ENCODE results near the gene UNC5B. TPM values are rescaled to one million over a fixed set of nuclear protein-coding genes. Genes with fewer than 3 reads are reported as not detected.

UNC5B gene
- total and polyA plus RNA-seq, 12 donors, result 2.0 to 27.0 (median 8.8) TPM

DNA sequence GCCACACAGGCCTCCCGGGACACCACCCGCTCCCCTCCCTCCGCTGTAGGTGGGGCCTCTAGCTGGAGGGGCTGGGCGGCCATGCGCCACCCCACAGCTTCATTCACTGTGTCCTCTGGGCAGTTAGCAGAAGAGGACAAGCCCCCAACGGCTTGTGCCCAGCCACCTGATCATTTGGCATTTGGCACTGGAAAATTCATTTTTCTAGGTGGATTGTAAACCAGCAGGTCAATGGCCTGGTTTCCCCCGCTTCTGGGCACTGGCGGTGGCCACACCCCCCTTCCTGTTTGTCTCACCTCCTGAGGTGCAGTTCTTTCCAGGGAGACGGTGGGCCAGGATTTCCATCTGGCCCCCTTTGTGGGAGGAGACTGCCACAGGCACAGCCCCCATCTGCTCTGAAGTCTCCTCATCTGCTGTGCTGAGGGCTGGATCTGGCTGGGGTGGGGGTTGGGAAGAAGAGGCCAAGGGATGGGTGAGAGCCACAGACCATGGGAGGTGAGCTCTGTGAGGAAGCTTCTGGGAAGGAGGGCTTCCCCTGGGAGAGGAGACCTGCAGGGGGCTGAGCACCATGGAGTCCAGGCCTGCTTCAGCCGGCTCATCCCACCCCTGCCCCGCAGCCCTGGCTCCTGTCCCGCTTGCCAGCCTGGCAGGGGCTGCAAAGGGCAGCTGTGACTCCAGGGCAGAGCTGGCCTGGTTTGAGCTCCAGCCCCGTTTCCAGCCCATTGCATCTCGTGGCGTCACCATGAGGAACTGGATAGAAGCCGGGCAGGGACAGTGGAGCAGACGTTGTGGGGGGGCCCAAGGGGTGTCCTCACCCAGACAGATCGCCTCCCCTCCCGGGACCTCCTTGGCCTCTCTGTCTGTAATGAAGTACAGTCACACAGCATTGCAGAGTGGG lies 66.6 kb downstream of the UNC5B start:
- no peak overlapping the region for H3K4me3 ChIP-seq
- peak overlapping the region in 1 of 5 donors; percentile 49 for H3K27ac ChIP-seq
- H3K36me3 ChIP-seq (replicated peaks in 1 of 2), result no peaks in the 10 kb centered on the region
- TF ChIP-seq, protein P1, sequence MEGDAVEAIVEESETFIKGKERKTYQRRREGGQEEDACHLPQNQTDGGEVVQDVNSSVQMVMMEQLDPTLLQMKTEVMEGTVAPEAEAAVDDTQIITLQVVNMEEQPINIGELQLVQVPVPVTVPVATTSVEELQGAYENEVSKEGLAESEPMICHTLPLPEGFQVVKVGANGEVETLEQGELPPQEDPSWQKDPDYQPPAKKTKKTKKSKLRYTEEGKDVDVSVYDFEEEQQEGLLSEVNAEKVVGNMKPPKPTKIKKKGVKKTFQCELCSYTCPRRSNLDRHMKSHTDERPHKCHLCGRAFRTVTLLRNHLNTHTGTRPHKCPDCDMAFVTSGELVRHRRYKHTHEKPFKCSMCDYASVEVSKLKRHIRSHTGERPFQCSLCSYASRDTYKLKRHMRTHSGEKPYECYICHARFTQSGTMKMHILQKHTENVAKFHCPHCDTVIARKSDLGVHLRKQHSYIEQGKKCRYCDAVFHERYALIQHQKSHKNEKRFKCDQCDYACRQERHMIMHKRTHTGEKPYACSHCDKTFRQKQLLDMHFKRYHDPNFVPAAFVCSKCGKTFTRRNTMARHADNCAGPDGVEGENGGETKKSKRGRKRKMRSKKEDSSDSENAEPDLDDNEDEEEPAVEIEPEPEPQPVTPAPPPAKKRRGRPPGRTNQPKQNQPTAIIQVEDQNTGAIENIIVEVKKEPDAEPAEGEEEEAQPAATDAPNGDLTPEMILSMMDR (IDR thresholded peaks at IDR 0.05), result no peak
- no peak for TF ChIP-seq POLR2A (IDR thresholded peaks at IDR 0.05)
- intact Hi-C loops (cut with DNase I), result no loop called here
- 69 to 74% (median 71%) methylated on average over 9 to 19 of the region's 19 CpGs for WGBS, 4 donors
- H3K27me3 ChIP-seq, result no peaks in the 10 kb centered on the region
- H3K4me1 ChIP-seq (replicated peaks in 1 of 2), result peaks cover 0 to 6% of the 10 kb centered on the region in 2 donors
- H3K9me3 ChIP-seq (replicated peaks in 1 of 3), result no peaks in the 10 kb centered on the region
- DNase-seq, result peak in 1 of 7 donors; percentile 89

DNA sequence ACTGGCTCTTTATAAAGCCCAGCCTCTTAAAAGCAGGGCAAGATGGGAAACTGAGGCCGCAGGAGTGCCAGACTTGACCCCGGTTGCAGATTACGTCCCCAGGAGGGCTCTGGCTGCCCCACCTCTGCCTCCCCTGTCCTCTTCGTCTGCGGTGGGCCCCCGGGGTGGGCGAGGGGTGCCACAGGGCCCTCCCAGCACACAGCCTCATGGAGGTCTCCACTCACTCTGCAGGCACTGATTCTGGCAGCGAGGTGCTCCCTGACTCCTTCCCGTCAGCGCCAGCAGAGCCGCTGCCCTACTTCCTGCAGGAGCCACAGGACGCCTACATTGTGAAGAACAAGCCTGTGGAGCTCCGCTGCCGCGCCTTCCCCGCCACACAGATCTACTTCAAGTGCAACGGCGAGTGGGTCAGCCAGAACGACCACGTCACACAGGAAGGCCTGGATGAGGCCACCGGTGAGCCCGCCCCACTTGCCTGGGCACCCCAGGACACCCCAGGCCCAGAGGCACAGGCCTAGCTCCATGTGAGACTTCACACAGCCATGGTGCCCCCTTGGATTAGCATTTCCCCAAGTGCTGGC lies 67.3 kb downstream of the UNC5B start:
- TF ChIP-seq, protein P1 (IDR thresholded peaks at IDR 0.05), result no peak
- no peak for TF ChIP-seq POLR2A (IDR thresholded peaks at IDR 0.05)
- intact Hi-C loops (cut with DNase I), result loop anchor here in 1 of 2 donors (5.0 kb wide), 1 partner anchor 357 kb away; no protein-coding TSS in a partner anchor
- peak in 1 of 7 donors; percentile 75 for DNase-seq
- Histone ChIP-seq H3K27me3 (no peaks in the 10 kb centered on the region), H3K4me3 (no peak overlapping the region), H3K36me3 (replicated peaks in 1 of 2) (no peaks in the 10 kb centered on the region), H3K27ac (peak overlapping the region in 1 of 5 donors; percentile 49), H3K4me1 (replicated peaks in 1 of 2) (peaks cover 0 to 6% of the 10 kb centered on the region in 2 donors), H3K9me3 (replicated peaks in 1 of 3) (no peaks in the 10 kb centered on the region)
- 76 to 87% (median 82%) methylated on average over 10 to 22 of the region's 22 CpGs for WGBS, 4 donors

DNA sequence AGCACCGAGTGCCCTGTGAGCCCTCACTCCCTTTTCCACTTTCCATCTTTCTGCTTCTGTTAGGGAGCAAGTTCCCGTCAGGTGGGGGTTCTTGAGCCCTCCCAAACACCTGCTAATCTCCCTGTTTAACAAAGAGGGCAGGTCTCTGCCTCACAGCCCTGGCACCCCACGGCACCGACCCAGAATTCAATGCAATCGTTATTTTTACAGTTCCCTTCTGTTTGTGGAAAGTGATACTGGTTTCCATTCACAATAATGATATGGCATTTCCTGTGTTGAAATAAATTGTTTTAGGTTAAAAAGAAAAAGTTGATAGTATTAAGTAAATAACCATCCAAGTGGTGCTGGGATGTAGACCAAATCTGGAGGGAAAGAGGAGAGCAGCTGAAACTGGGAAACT lies 67.8 kb downstream of the UNC5B start:
- Histone ChIP-seq H3K27me3 (no peaks in the 10 kb centered on the region), H3K9me3 (replicated peaks in 1 of 3) (no peaks in the 10 kb centered on the region), H3K4me1 (replicated peaks in 1 of 2) (peaks cover 0 to 6% of the 10 kb centered on the region in 2 donors), H3K27ac (peak overlapping the region in 1 of 5 donors; percentile 49), H3K36me3 (replicated peaks in 1 of 2) (no peaks in the 10 kb centered on the region), H3K4me3 (no peak overlapping the region)
- TF ChIP-seq, protein P1 (IDR thresholded peaks at IDR 0.05), result no peak
- TF ChIP-seq POLR2A (IDR thresholded peaks at IDR 0.05), result no peak
- intact Hi-C loops (cut with DNase I), result loop anchor here in 1 of 2 donors (5.0 kb wide), 1 partner anchor 358 kb away; no protein-coding TSS in a partner anchor
- DNase-seq, result no peak
- WGBS, 4 donors, result 71 to 74% (median 71%) methylated on average over 5 of the region's 5 CpGs

DNA sequence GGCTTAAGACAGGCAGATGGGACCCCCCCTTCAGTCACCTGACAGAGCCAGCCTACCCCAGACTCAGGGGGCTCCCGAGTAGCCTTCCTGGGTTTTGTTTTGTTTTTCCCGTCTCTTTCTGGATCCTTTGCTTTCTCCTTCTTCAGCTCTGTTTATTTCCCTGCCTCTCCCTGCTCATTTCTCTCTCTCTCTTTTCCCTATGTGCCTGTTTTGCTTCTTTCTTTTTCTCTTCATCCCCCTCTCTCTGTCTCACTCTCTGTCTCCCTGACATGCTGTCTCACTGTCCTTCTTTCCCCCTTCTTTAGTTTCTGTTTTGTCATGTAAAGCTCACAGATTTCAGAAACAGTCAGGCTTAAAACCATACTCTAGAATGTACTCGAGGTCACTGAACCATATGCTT lies 68.5 kb downstream of the UNC5B start:
- 41 to 52% (median 45%) methylated on average over 3 of the region's 3 CpGs for WGBS, 4 donors
- intact Hi-C loops (cut with DNase I), result loop anchor here in 1 of 2 donors (5.0 kb wide), 1 partner anchor 359 kb away; no protein-coding TSS in a partner anchor
- Histone ChIP-seq H3K4me1 (replicated peaks in 1 of 2) (peaks cover 0 to 6% of the 10 kb centered on the region in 2 donors), H3K36me3 (replicated peaks in 1 of 2) (no peaks in the 10 kb centered on the region), H3K27me3 (no peaks in the 10 kb centered on the region), H3K27ac (peak overlapping the region in 1 of 5 donors; percentile 17), H3K4me3 (no peak overlapping the region), H3K9me3 (replicated peaks in 1 of 3) (no peaks in the 10 kb centered on the region)
- DNase-seq, result no peak
- TF ChIP-seq, protein P1 (IDR thresholded peaks at IDR 0.05), result no peak
- no peak for TF ChIP-seq POLR2A (IDR thresholded peaks at IDR 0.05)
